H1 (cell line): ENCODE results near the gene TXLNG. TPM values are rescaled to one million over a fixed set of nuclear protein-coding genes. Genes with fewer than 3 reads are reported as not detected.

Source experiments
- CTCF ChIA-PET: fragments of 300-600 bp; sonication (Branson Sonifier 250); formaldehyde crosslinking; loops from one replicate; lab custom pipeline; 2021; ENCODE audit not compliant: partially characterized antibody; lab: Charles Lee
- POLR2A ChIA-PET: fragments of 300-600 bp; sonication (Branson Sonifier 250); formaldehyde crosslinking; loops from one replicate; lab custom pipeline; 2021; ENCODE audit warnings: inconsistent platforms; ENCODE audit not compliant: partially characterized antibody; lab: Charles Lee
- DNase-seq, 2 experiments: peaks; one replicate each; pipeline versions ENCODE4 v3.0.0 to v3.0.0-alpha.2; 2010 to 2022; ENCODE audit warnings: low spot score in 2 of 2, low read depth in 1 of 2, mixed read lengths in 1 of 2
- FAIRE-seq: peaks from 2 replicates; lab custom pipeline; 2011; peaks lifted over from hg19 to GRCh38; lab: Jason Lieb, UNC
- H2AFZ ChIP-seq: 2 replicates; pipeline ENCODE4 v1.8.1; 2012; ENCODE audit warnings: low read length, inconsistent platforms
- H2AK5ac ChIP-seq: 2 replicates; pipeline ENCODE4 v1.6.1; 2013; ENCODE audit warnings: low read depth, low read length
- H2BK120ac ChIP-seq: replicated peaks from 2 replicates; pipeline ENCODE3; 2013; ENCODE audit warnings: low read depth, low read length, inconsistent platforms
- H2BK12ac ChIP-seq: 2 replicates; pipeline ENCODE4 v1.6.1; 2013; ENCODE audit warnings: low read depth, low read length
- H2BK15ac ChIP-seq: 2 replicates; pipeline ENCODE4 v1.6.1; 2013; ENCODE audit warnings: low read length
- H2BK20ac ChIP-seq: 2 replicates; pipeline ENCODE4 v1.6.1; 2013; ENCODE audit warnings: low read length
- H2BK5ac ChIP-seq: 2 replicates; pipeline ENCODE4 v1.6.1; 2013; ENCODE audit warnings: low read depth, low read length
- H3K14ac ChIP-seq: 2 replicates; pipeline ENCODE4 v1.6.1; 2013; ENCODE audit warnings: inconsistent platforms; ENCODE audit not compliant: insufficient read length
- H3K18ac ChIP-seq: 2 replicates; pipeline ENCODE4 v1.6.1; 2013; ENCODE audit warnings: low read length; ENCODE audit errors: extremely low read depth
- H3K23ac ChIP-seq: 2 replicates; pipeline ENCODE4 v1.6.1; 2013; ENCODE audit warnings: inconsistent platforms; ENCODE audit not compliant: insufficient read length
- H3K23me2 ChIP-seq: 2 replicates; pipeline ENCODE4 v1.6.1; 2013; ENCODE audit warnings: low read depth, low read length
- H3K27ac ChIP-seq: 2 replicates; pipeline ENCODE4 v1.6.1; 2011; ENCODE audit warnings: low read depth, low read length, inconsistent platforms
- H3K27me3 ChIP-seq, 4 experiments: replicated peaks in 1 of 4; 1 replicate in 1 of 4; 2 replicates in 3 of 4; pipeline versions ENCODE4 v1.6.1 to v1.8.1; 2011 to 2013; ENCODE audit warnings: low read length in 3 of 4, mild to moderate bottlenecking in 3 of 4, inconsistent platforms in 2 of 4, mixed read lengths in 2 of 4, moderate library complexity in 1 of 4; ENCODE audit not compliant: control insufficient read depth in 3 of 4, insufficient read depth in 3 of 4; ENCODE audit errors: extremely low read depth in 1 of 4
- H3K36me3 ChIP-seq, 4 experiments: 2 replicates each; pipeline versions ENCODE4 v1.6.1 to v1.8.1; 2011 to 2013; ENCODE audit warnings: mild to moderate bottlenecking in 4 of 4, low read length in 3 of 4, moderate library complexity in 2 of 4, control low read depth in 1 of 4, inconsistent platforms in 1 of 4; ENCODE audit not compliant: insufficient read depth in 4 of 4, control insufficient read depth in 2 of 4
- H3K4ac ChIP-seq: replicated peaks from 2 replicates; pipeline ENCODE3; 2013; ENCODE audit warnings: low read length, low read depth, mixed read lengths, inconsistent platforms; ENCODE audit not compliant: insufficient read length
- H3K4me1 ChIP-seq, 4 experiments: replicated peaks in 1 of 4; 1 replicate in 1 of 4; 2 replicates in 3 of 4; pipeline versions ENCODE4 v1.6.1 to v1.8.1; 2011 to 2013; ENCODE audit warnings: low read length in 3 of 4, inconsistent platforms in 2 of 4, mixed read lengths in 1 of 4; ENCODE audit not compliant: insufficient read depth in 4 of 4, control insufficient read depth in 3 of 4
- H3K4me2 ChIP-seq, 2 experiments: 2 replicates each; pipeline versions ENCODE4 v1.6.1 to v1.8.1; 2011 to 2013; ENCODE audit warnings: low read depth in 2 of 2, low read length in 2 of 2, control low read depth in 1 of 2, inconsistent platforms in 1 of 2, mild to moderate bottlenecking in 1 of 2; ENCODE audit not compliant: insufficient read depth in 1 of 2
- H3K4me3 ChIP-seq, 4 experiments: fragments of 200-600, 300-600 bp in 1 of 4; sonication (generic), shearing (Covaris generic), sonication (Bioruptor Twin) in 1 of 4; 2 replicates each; pipeline versions ENCODE4 v1.5.1 to v1.8.1; 2011 to 2016; ENCODE audit warnings: low read length in 4 of 4, low read depth in 3 of 4, control low read depth in 2 of 4, inconsistent platforms in 2 of 4, mild to moderate bottlenecking in 2 of 4, mixed read lengths in 1 of 4, moderate library complexity in 1 of 4; ENCODE audit not compliant: insufficient read depth in 2 of 4; ENCODE audit errors: extremely low read depth in 1 of 4
- H3K56ac ChIP-seq: replicated peaks from 2 replicates; pipeline ENCODE3; 2013; ENCODE audit warnings: low read depth, mild to moderate bottlenecking, mixed read lengths, low read length, inconsistent platforms; ENCODE audit not compliant: insufficient read length
- H3K79me1 ChIP-seq: 2 replicates; pipeline ENCODE4 v1.6.1; 2013; ENCODE audit warnings: low read depth, low read length, control low read depth
- H3K79me2 ChIP-seq, 2 experiments: 2 replicates each; pipeline versions ENCODE4 v1.6.1 to v1.8.1; 2012 to 2013; ENCODE audit warnings: low read length in 2 of 2, mild to moderate bottlenecking in 2 of 2, inconsistent platforms in 1 of 2; ENCODE audit not compliant: insufficient read depth in 2 of 2, control insufficient read depth in 1 of 2
- H3K9ac ChIP-seq, 4 experiments: replicated peaks in 1 of 4; 1 replicate in 1 of 4; 2 replicates in 3 of 4; pipeline versions ENCODE4 v1.6.1 to v1.8.1; 2011 to 2013; ENCODE audit warnings: low read depth in 3 of 4, low read length in 3 of 4, control low read depth in 2 of 4, mild to moderate bottlenecking in 2 of 4, moderate library complexity in 2 of 4, inconsistent platforms in 1 of 4; ENCODE audit errors: extremely low read depth in 1 of 4
- H3K9me3 ChIP-seq, 2 experiments: 2 replicates each; pipeline versions ENCODE4 v1.6.1 to v1.8.1; 2012 to 2013; ENCODE audit warnings: mild to moderate bottlenecking in 2 of 2, moderate library complexity in 2 of 2, control low read depth in 1 of 2, inconsistent platforms in 1 of 2, low read depth in 1 of 2, low read length in 1 of 2, mixed read lengths in 1 of 2; ENCODE audit not compliant: insufficient read depth in 2 of 2
- H4K20me1 ChIP-seq, 2 experiments: replicated peaks in 1 of 2; 2 replicates each; pipeline versions ENCODE3 to v1.8.1; 2011 to 2013; ENCODE audit warnings: inconsistent platforms in 2 of 2, low read length in 2 of 2, mild to moderate bottlenecking in 1 of 2; ENCODE audit not compliant: insufficient read depth in 2 of 2, control insufficient read depth in 1 of 2
- H4K5ac ChIP-seq: 2 replicates; pipeline ENCODE4 v1.6.1; 2013; ENCODE audit warnings: low read length, low read depth, mixed read lengths, inconsistent platforms; ENCODE audit not compliant: insufficient read length
- H4K8ac ChIP-seq: 2 replicates; pipeline ENCODE4 v1.8.0; 2013; ENCODE audit warnings: mild to moderate bottlenecking, moderate library complexity, low read length, inconsistent platforms; ENCODE audit not compliant: insufficient read depth; ENCODE audit errors: extremely low read depth
- H4K91ac ChIP-seq: replicated peaks from 2 replicates; pipeline ENCODE3; 2013; ENCODE audit warnings: low read length, mixed read lengths, inconsistent platforms; ENCODE audit not compliant: insufficient read length
- BRCA1 ChIP-seq: IDR thresholded peaks from 2 replicates; pipeline ENCODE4 v1.6.1; 2012; ENCODE audit warnings: low read depth, low read length, improper control_type of control experiment
- CHD1 ChIP-seq: IDR thresholded peaks from 2 replicates; pipeline ENCODE4 v1.6.1; 2012; ENCODE audit warnings: low read depth, low read length, improper control_type of control experiment
- GTF2F1 ChIP-seq: IDR thresholded peaks from 2 replicates; pipeline ENCODE4 v1.6.1; 2012; ENCODE audit warnings: low read depth, low read length, improper control_type of control experiment, borderline replicate concordance
- HDAC2 ChIP-seq, 2 experiments: fragments of 300-600 bp in 1 of 2; sonication (generic) in 1 of 2; IDR thresholded peaks; 2 replicates each; pipeline ENCODE4 v1.6.1; 2011 to 2012; ENCODE audit warnings: low read depth in 2 of 2, low read length in 2 of 2, mild to moderate bottlenecking in 2 of 2, moderate library complexity in 2 of 2, borderline replicate concordance in 1 of 2, inconsistent platforms in 1 of 2
- KDM1A ChIP-seq: fragments of 200-600, 300-600 bp; sonication (generic); IDR thresholded peaks from 2 replicates; pipeline ENCODE4 v1.7.1; 2016; ENCODE audit warnings: mild to moderate bottlenecking, low read length, borderline replicate concordance
- PHF8 ChIP-seq: fragments of 200-600 bp; sonication (generic); conservative IDR thresholded peaks from 2 replicates; pipeline ENCODE4 v1.7.1; 2012; ENCODE audit warnings: low read depth, mild to moderate bottlenecking, inconsistent platforms, low read length, moderate library complexity
- POU5F1 ChIP-seq: IDR thresholded peaks from 2 replicates; pipeline ENCODE4 v1.6.1; 2011; ENCODE audit warnings: low read depth, mild to moderate bottlenecking, low read length, moderate library complexity
- RBBP5 ChIP-seq: IDR thresholded peaks from 2 replicates; pipeline ENCODE4 v1.7.1; 2012; ENCODE audit warnings: low read depth, mild to moderate bottlenecking, inconsistent platforms, low read length, moderate library complexity, borderline replicate concordance
- SAP30 ChIP-seq: fragments of 300-600 bp; sonication (generic); IDR thresholded peaks from 2 replicates; pipeline ENCODE4 v1.7.1; 2012; ENCODE audit warnings: low read length, moderate library complexity, mild to moderate bottlenecking, inconsistent platforms; ENCODE audit not compliant: insufficient read depth, insufficient replicate concordance
- SUZ12 ChIP-seq: fragments of 200-600 bp; sonication (generic); IDR thresholded peaks from 2 replicates; pipeline ENCODE4 v1.6.1; 2012; ENCODE audit warnings: mild to moderate bottlenecking, inconsistent platforms, low read length, moderate library complexity, mixed read lengths
- TEAD4 ChIP-seq: IDR thresholded peaks from 2 replicates; pipeline ENCODE4 v1.6.1; 2012; ENCODE audit warnings: low read depth, low read length, inconsistent platforms, mixed read lengths
- ZNF274 ChIP-seq: IDR thresholded peaks from 2 replicates; pipeline ENCODE4 v1.7.0; 2012; ENCODE audit warnings: low read length, borderline replicate concordance; ENCODE audit errors: extremely low read depth
- WGBS, 2 experiments: shearing (Covaris generic) in 1 of 2; methylation state at CpG; one replicate each; pipeline versions ENCODE4 v1.1.6 to v1.1.7; 2013 to 2015; ENCODE audit warnings: low lambda C conversion rate in 2 of 2, mixed read lengths in 2 of 2, inconsistent platforms in 1 of 2, low coverage in 1 of 2, missing lambda C conversion rate in 1 of 2; ENCODE audit not compliant: insufficient replicate concordance in 2 of 2, insufficient coverage in 1 of 2, insufficient read length in 1 of 2; ENCODE audit errors: extremely low coverage in 1 of 2, missing lambda C conversion rate in 1 of 2; 5-methylcytosine and 5-hydroxymethylcytosine counted together
- polyA plus RNA-seq, 7 experiments: library from polyadenylated mRNA; depleted of rRNA in 3 of 7; stranded (reverse) in 5 of 7; unstranded in 2 of 7; fragments of >200 nt in 5 of 7; fragments of 200-250 nt in 2 of 7; gene quantifications; 1 replicate in 5 of 7; 2 replicates in 1 of 7; 4 replicates in 1 of 7; pipeline versions ENCODE4 v1.2.1 to v1.2.3, GENCODE V29; 2011 to 2013; ENCODE audit warnings: missing spikeins in 2 of 7, mixed read lengths in 2 of 7
- total RNA-seq: library from RNA; stranded (reverse); fragmentation: NEBNext Ultra II Directional; extraction: Animal tissue kit (Norgen Biotek cat#: 25700); gene quantifications from 2 replicates; pipeline ENCODE4 v1.2.1, GENCODE V29; 2021

Gene TXLNG
- total and polyA plus RNA-seq, 2 of the 8 experiments (the other 6 are each of a cell fraction or from before 2014, with no cell fraction given), result 32.9 to 42.9 TPM

DNA sequence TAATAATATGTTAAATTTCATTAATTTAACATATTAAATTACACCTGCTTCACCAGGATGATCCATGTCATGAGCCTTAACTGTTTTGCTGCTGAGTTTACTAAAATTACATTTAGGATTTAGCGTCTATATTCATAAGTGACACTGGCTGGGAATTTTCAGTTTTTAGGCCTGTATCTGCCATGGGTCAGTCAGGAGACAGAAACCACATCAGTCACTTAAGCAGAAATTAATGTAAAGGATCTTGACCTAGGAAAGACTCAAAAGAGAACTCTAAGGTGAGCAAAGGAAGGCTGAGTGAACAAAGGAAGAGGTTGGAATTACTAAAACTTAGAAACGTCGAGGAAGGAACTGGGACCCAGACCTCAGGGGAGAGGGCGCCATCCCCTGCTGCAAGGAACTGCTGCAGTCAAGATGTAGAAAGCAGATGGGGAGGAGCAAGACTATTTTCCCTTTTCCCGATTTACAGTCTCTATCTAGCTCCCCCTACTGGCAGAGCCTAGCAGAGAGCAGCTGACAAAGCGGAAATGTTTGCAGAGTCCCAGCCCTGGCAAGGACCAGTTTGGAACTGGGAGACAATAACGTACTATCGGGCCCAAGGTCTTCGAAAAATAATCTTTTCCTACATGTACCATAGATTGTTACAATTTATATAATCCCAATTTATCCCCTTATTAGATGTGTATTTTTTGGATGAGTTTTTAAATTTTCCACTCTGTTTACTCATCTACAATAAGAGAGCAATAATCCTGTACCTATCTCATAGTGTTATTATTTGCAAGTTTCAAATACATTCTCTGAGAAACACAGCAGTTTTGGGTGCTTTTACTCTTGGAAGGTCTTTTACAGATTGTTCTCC lies 106.5 kb downstream of the TXLNG start:
- H3K27me3 ChIP-seq, result no peaks in the 10 kb centered on the region
- no peak overlapping the region for H3K4ac ChIP-seq
- FAIRE-seq, result peak; percentile 98
- H3K23me2 ChIP-seq, result no peaks in the 10 kb centered on the region
- no peak overlapping the region for H2BK20ac ChIP-seq
- H2BK5ac ChIP-seq, result no peak overlapping the region
- peak in 1 of 2 experiments; percentile 62 for DNase-seq
- H2AK5ac ChIP-seq, result no peak overlapping the region
- no peak overlapping the region for H2BK12ac ChIP-seq
- H2AFZ ChIP-seq, result peak overlapping the region; percentile 88; the same call in 1 of the 2 replicates
- ChIA-PET POLR2A (no interaction called here), CTCF (interaction anchor here (0.9 to 2.9 kb wide), 12 partner anchors 10 to 181 kb away, joined by 3 to 24 read pairs (median 4); no protein-coding TSS in a partner anchor)
- H3K4me2 ChIP-seq, result no peak overlapping the region
- H4K91ac ChIP-seq, result no peak overlapping the region
- no peaks in the 10 kb centered on the region for H3K9me3 ChIP-seq
- H2BK120ac ChIP-seq, result no peak overlapping the region
- H3K9ac ChIP-seq, result no peak overlapping the region
- H3K79me2 ChIP-seq, result no peaks in the 10 kb centered on the region
- 24% methylated on average over 9 of the region's 9 CpGs; no CpG with 5 or more reads in 1 of the 2 experiments for WGBS, 2 experiments
- H4K8ac ChIP-seq, result no peak overlapping the region
- no peak overlapping the region for H3K18ac ChIP-seq
- no peak overlapping the region for H3K4me3 ChIP-seq
- no peaks in the 10 kb centered on the region; a peak in 1 of 7 replicates for H3K4me1 ChIP-seq
- no peak overlapping the region for H3K23ac ChIP-seq
- H3K36me3 ChIP-seq, result no peaks in the 10 kb centered on the region
- no peak overlapping the region for H3K14ac ChIP-seq
- H4K20me1 ChIP-seq, result no peaks in the 10 kb centered on the region
- H3K56ac ChIP-seq, result no peak overlapping the region
- no peak overlapping the region for H4K5ac ChIP-seq
- H3K27ac ChIP-seq, result no peak overlapping the region
- H2BK15ac ChIP-seq, result no peak overlapping the region
- no peaks in the 10 kb centered on the region for H3K79me1 ChIP-seq
- TF ChIP-seq RBBP5 (no peak), TEAD4 (no peak), KDM1A (no peak), SAP30 (no peak), GTF2F1 (no peak), SUZ12 (no peak), POU5F1 (no peak), ZNF274 (no peak), CHD1 (no peak), BRCA1 (no peak), HDAC2 (IDR thresholded peaks at IDR 0.05; ENCODE audit: borderline replicate concordance in 1 of 2, low read depth in 2 of 2, low read length in 2 of 2) (no peak), PHF8 (no peak)
